ENCODE measurements around the gene CASR.

DNA sequence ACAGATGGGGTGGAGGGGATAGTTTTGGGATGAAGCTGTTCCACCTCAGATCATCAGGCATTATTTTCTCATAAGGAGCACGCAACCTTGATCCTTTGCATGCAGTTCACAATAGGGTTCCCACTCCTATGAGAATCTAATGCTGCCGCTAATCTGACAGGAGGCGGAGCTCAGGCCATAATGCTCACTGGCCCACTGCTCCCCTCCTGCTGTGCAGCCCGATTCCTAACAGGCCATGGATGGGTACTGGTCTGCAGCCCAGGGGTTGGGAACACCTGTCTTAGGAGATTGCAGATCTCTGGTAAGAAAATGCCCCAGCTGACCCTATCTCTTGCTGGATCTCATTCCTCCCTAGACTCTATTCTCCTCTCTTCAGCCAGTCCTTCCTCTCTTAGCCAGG is 148.4 kb downstream of the CASR start:
- no peak for TF ChIP-seq TAF1 (IDR thresholded peaks at IDR 0.05; ENCODE audit: low read depth)
- no peak for TF ChIP-seq NFIC (IDR thresholded peaks at IDR 0.05)
- no peak for TF ChIP-seq RAD21 (IDR thresholded peaks at IDR 0.05; ENCODE audit: low read depth)
- no peak for TF ChIP-seq CEBPB (IDR thresholded peaks at IDR 0.05)
- TF ChIP-seq EGR1 (IDR thresholded peaks at IDR 0.05): no peak
- TF ChIP-seq EP300 (IDR thresholded peaks at IDR 0.05; ENCODE audit: borderline replicate concordance): no peak
